ENCODE data around the gene RSPO1.

DNA sequence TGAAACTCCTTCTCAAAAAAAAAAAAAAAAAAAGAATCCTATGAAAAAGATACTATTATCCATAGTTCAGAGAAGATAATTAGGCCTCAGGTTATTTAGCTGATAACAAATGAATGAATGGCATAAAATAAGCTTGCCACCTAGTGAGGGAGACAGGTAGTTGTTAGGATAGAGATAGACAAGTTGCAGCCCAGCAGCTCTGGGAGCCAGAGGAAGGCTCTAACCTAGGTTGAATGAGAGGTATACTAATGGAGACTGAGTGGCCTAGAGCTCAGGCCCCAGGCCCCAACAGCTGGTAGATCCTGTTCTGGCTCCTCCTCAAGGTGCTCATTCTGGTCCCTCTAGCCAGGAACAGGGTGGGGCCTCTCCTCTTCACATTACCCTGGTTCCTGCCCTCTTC, 20.6 kb upstream of the RSPO1 start:
- TF ChIP-seq, protein P1, sequence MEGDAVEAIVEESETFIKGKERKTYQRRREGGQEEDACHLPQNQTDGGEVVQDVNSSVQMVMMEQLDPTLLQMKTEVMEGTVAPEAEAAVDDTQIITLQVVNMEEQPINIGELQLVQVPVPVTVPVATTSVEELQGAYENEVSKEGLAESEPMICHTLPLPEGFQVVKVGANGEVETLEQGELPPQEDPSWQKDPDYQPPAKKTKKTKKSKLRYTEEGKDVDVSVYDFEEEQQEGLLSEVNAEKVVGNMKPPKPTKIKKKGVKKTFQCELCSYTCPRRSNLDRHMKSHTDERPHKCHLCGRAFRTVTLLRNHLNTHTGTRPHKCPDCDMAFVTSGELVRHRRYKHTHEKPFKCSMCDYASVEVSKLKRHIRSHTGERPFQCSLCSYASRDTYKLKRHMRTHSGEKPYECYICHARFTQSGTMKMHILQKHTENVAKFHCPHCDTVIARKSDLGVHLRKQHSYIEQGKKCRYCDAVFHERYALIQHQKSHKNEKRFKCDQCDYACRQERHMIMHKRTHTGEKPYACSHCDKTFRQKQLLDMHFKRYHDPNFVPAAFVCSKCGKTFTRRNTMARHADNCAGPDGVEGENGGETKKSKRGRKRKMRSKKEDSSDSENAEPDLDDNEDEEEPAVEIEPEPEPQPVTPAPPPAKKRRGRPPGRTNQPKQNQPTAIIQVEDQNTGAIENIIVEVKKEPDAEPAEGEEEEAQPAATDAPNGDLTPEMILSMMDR (optimal IDR thresholded peaks at IDR 0.05 in 1 of 3, IDR thresholded peaks at IDR 0.05 in 1 of 3, conservative IDR thresholded peaks at IDR 0.05 in 1 of 3; ENCODE audit: extremely low read depth in 1 of 3, insufficient read depth in 2 of 3, low read length in 3 of 3) = no peak
- TF ChIP-seq EZH2 (IDR thresholded peaks at IDR 0.05; ENCODE audit: low read length) = no peak

Measured in keratinocyte (primary cell).